NK-92 (cell line): ENCODE measurements around the gene ADAMTS13.
"Not testable (repeated sequence)": the region's sequence is repeated elsewhere in the genome, so short reads cannot be mapped to it uniquely, and the experiment has no call there.

Experiments
- DNase-seq: peaks from one replicate; lab custom pipeline; 2025; ENCODE audit not compliant: unreplicated experiment; lab: John Stamatoyannopoulos, UW

ADAMTS13 gene

GRCh38 chr9:133423216-133423615 lies 1.0 kb downstream of the ADAMTS13 start:
- DNase-seq: no peak

- DNase-seq: no peak
These were observed 2.0 kb downstream of the ADAMTS13 start for GRCh38 chr9:133424187-133424586.

GRCh38 chr9:133425049-133425632 lies 3.0 kb downstream of the ADAMTS13 start:
- DNase-seq: no peak

GRCh38 chr9:133426011-133426410 lies 3.8 kb downstream of the ADAMTS13 start:
- DNase-seq: no peak

- no peak for DNase-seq
These were observed 5.6 kb downstream of the ADAMTS13 start for GRCh38 chr9:133427658-133428348.

- no peak for DNase-seq
These were observed 6.5 kb downstream of the ADAMTS13 start for GRCh38 chr9:133428617-133429101.

- no peak for DNase-seq
These were observed 7.0 kb downstream of the ADAMTS13 start for GRCh38 chr9:133429214-133429613.

GRCh38 chr9:133429641-133430161 lies 7.5 kb downstream of the ADAMTS13 start:
- DNase-seq: no peak

GRCh38 chr9:133430244-133430643 lies 8.1 kb downstream of the ADAMTS13 start:
- no peak for DNase-seq

GRCh38 chr9:133433351-133433843 lies 11.2 kb downstream of the ADAMTS13 start:
- DNase-seq: no peak

- no peak for DNase-seq
These were observed 14.5 kb downstream of the ADAMTS13 start for GRCh38 chr9:133436681-133437080.

GRCh38 chr9:133437753-133438531 lies 15.8 kb downstream of the ADAMTS13 start:
- DNase-seq: no peak

GRCh38 chr9:133439337-133439736 lies 17.2 kb downstream of the ADAMTS13 start:
- DNase-seq: no peak

- no peak for DNase-seq
These were observed 18.7 kb downstream of the ADAMTS13 start for GRCh38 chr9:133440874-133441273.

GRCh38 chr9:133441571-133441970 lies 19.4 kb downstream of the ADAMTS13 start:
- DNase-seq: no peak

GRCh38 chr9:133443248-133443647 lies 21.1 kb downstream of the ADAMTS13 start:
- no peak for DNase-seq

- no peak for DNase-seq
These were observed 21.8 kb downstream of the ADAMTS13 start for GRCh38 chr9:133443982-133444381.

GRCh38 chr9:133445293-133445969 lies 23.3 kb downstream of the ADAMTS13 start:
- no peak for DNase-seq

GRCh38 chr9:133448487-133448972 lies 26.4 kb downstream of the ADAMTS13 start:
- DNase-seq: no peak

- no peak for DNase-seq
These were observed 27.6 kb downstream of the ADAMTS13 start for GRCh38 chr9:133449760-133450159.

- not testable (repeated sequence) for DNase-seq
These were observed 29.7 kb downstream of the ADAMTS13 start for GRCh38 chr9:133451865-133452264.
